ENCODE data around the gene PHACTR3.

Gene PHACTR3

GRCh38 chr20:59823030-59823423, 218.7 kb downstream of the PHACTR3 start:
- no peak for DNase-seq

- no peak for DNase-seq
Measured at GRCh38 chr20:59823491-59824259, 219.3 kb downstream of the PHACTR3 start.

GRCh38 chr20:59824711-59825562, 220.6 kb downstream of the PHACTR3 start:
- no peak for DNase-seq

GRCh38 chr20:59825563-59825920, 221.2 kb downstream of the PHACTR3 start:
- DNase-seq = no peak

- DNase-seq = no peak
Measured at GRCh38 chr20:59825944-59826759, 221.8 kb downstream of the PHACTR3 start.

GRCh38 chr20:59827138-59828056, 223.1 kb downstream of the PHACTR3 start:
- no peak for DNase-seq

GRCh38 chr20:59828125-59829053, 224.0 kb downstream of the PHACTR3 start:
- DNase-seq = no peak

- DNase-seq = no peak
Measured at GRCh38 chr20:59829054-59829785, 224.9 kb downstream of the PHACTR3 start.

GRCh38 chr20:59829786-59830664, 225.7 kb downstream of the PHACTR3 start:
- DNase-seq = no peak

- DNase-seq = no peak
Measured at GRCh38 chr20:59830665-59831023, 226.3 kb downstream of the PHACTR3 start.

- DNase-seq = no peak
Measured at GRCh38 chr20:59831024-59831915, 226.9 kb downstream of the PHACTR3 start.

GRCh38 chr20:59831916-59832270, 227.6 kb downstream of the PHACTR3 start:
- no peak for DNase-seq

GRCh38 chr20:59832406-59833363, 228.3 kb downstream of the PHACTR3 start:
- DNase-seq = no peak

- DNase-seq = no peak
Measured at GRCh38 chr20:59835057-59835447, 230.7 kb downstream of the PHACTR3 start.

- DNase-seq = no peak
Measured at GRCh38 chr20:59835448-59836395, 231.4 kb downstream of the PHACTR3 start.

GRCh38 chr20:59836767-59837166, 232.4 kb downstream of the PHACTR3 start:
- DNase-seq = no peak

All from bone marrow (tissue), 2 donors.